ENCODE measurements around the gene SVEP1. TPM values are rescaled to one million over a fixed set of nuclear protein-coding genes. Genes with fewer than 3 reads are reported as not detected.

SVEP1 gene
- polyA plus RNA-seq, 1 experiment: 34.8 TPM

- no peaks in the 10 kb centered on the region for H3K9me3 ChIP-seq (ENCODE audit: control insufficient read depth, insufficient read depth, low read length)
- H3K27me3 ChIP-seq (ENCODE audit: control insufficient read depth, insufficient read depth, low read length): no peaks in the 10 kb centered on the region
- POLR2A ChIA-PET: no interaction called here
- DNase-seq (ENCODE audit: low read depth, low spot score): no peak
- CTCF ChIA-PET: interaction anchor here (0.6 to 1.4 kb wide), 5 partner anchors 9 to 171 kb away, joined by 3 to 13 read pairs (median 4); no protein-coding TSS in a partner anchor
- no peak overlapping the region for H3K27ac ChIP-seq (ENCODE audit: low read depth, low read length)
- peak; percentile 45 for TF ChIP-seq CTCF (IDR thresholded peaks at IDR 0.05; ENCODE audit: low read depth, low read length)
- no peak overlapping the region for H3K4me3 ChIP-seq (ENCODE audit: low read depth, low read length)
Observed at GRCh38 chr9:110452227-110452801, 127.2 kb downstream of the SVEP1 start.

GRCh38 chr9:110451726-110452125, 127.8 kb downstream of the SVEP1 start:
- no peaks in the 10 kb centered on the region for H3K9me3 ChIP-seq (ENCODE audit: control insufficient read depth, insufficient read depth, low read length)
- TF ChIP-seq CTCF (IDR thresholded peaks at IDR 0.05; ENCODE audit: low read depth, low read length): no peak
- no peak for DNase-seq (ENCODE audit: low read depth, low spot score)
- H3K27ac ChIP-seq (ENCODE audit: low read depth, low read length): no peak overlapping the region
- POLR2A ChIA-PET: no interaction called here
- CTCF ChIA-PET: interaction anchor here (1.4 kb wide), 1 partner anchor 172 kb away, joined by 7 read pairs; no protein-coding TSS in a partner anchor
- H3K4me3 ChIP-seq (ENCODE audit: low read depth, low read length): no peak overlapping the region
- no peaks in the 10 kb centered on the region for H3K27me3 ChIP-seq (ENCODE audit: control insufficient read depth, insufficient read depth, low read length)

- ChIA-PET CTCF (no interaction called here), POLR2A (no interaction called here)
- H3K4me3 ChIP-seq (ENCODE audit: low read depth, low read length): no peak overlapping the region
- no peak for DNase-seq (ENCODE audit: low read depth, low spot score)
- no peaks in the 10 kb centered on the region for H3K27me3 ChIP-seq (ENCODE audit: control insufficient read depth, insufficient read depth, low read length)
- H3K27ac ChIP-seq (ENCODE audit: low read depth, low read length): no peak overlapping the region
- no peak for TF ChIP-seq CTCF (IDR thresholded peaks at IDR 0.05; ENCODE audit: low read depth, low read length)
- H3K9me3 ChIP-seq (ENCODE audit: control insufficient read depth, insufficient read depth, low read length): peaks cover 6% of the 10 kb centered on the region; the same call in 1 of the 2 replicates
Observed at GRCh38 chr9:110447476-110447875, 132.1 kb downstream of the SVEP1 start.

- POLR2A ChIA-PET: interaction anchor here (0.6 kb wide), 2 partner anchors 38 to 180 kb away, joined by 3 read pairs; no protein-coding TSS in a partner anchor
- no peak overlapping the region for H3K4me3 ChIP-seq (ENCODE audit: low read depth, low read length)
- no peak for TF ChIP-seq CTCF (IDR thresholded peaks at IDR 0.05; ENCODE audit: low read depth, low read length)
- no peak for DNase-seq (ENCODE audit: low read depth, low spot score)
- H3K9me3 ChIP-seq (ENCODE audit: control insufficient read depth, insufficient read depth, low read length): peaks cover 6% of the 10 kb centered on the region; the same call in 1 of the 2 replicates
- no peak overlapping the region for H3K27ac ChIP-seq (ENCODE audit: low read depth, low read length)
- CTCF ChIA-PET: no interaction called here
- no peaks in the 10 kb centered on the region for H3K27me3 ChIP-seq (ENCODE audit: control insufficient read depth, insufficient read depth, low read length)
Observed at GRCh38 chr9:110446171-110446570, 133.4 kb downstream of the SVEP1 start.

GRCh38 chr9:110444911-110445310, 134.6 kb downstream of the SVEP1 start:
- CTCF ChIA-PET: no interaction called here
- POLR2A ChIA-PET: no interaction called here
- TF ChIP-seq CTCF (IDR thresholded peaks at IDR 0.05; ENCODE audit: low read depth, low read length): no peak
- peak; percentile 26 for DNase-seq (ENCODE audit: low read depth, low spot score)
- Histone ChIP-seq H3K9me3 (ENCODE audit: control insufficient read depth, insufficient read depth, low read length) (peaks cover 6% of the 10 kb centered on the region; the same call in 1 of the 2 replicates), H3K4me3 (ENCODE audit: low read depth, low read length) (no peak overlapping the region), H3K27ac (ENCODE audit: low read depth, low read length) (no peak overlapping the region), H3K27me3 (ENCODE audit: control insufficient read depth, insufficient read depth, low read length) (no peaks in the 10 kb centered on the region)
